GM12892 (cell line): ENCODE results near the gene ARG2.

ENCODE experiments used
- POLR2A ChIP-seq: IDR thresholded peaks from 2 replicates; pipeline ENCODE4 v1.6.1; 2011; ENCODE audit warnings: low read depth, low read length, control low read depth
- POLR2AphosphoS5 ChIP-seq: IDR thresholded peaks from 2 replicates; pipeline ENCODE4 v1.6.1; 2011; ENCODE audit warnings: low read depth, low read length, control low read depth
- TAF1 ChIP-seq: IDR thresholded peaks from 2 replicates; pipeline ENCODE4 v1.6.1; 2011; ENCODE audit warnings: low read depth, mild to moderate bottlenecking, control low read depth, low read length, borderline replicate concordance

DNA sequence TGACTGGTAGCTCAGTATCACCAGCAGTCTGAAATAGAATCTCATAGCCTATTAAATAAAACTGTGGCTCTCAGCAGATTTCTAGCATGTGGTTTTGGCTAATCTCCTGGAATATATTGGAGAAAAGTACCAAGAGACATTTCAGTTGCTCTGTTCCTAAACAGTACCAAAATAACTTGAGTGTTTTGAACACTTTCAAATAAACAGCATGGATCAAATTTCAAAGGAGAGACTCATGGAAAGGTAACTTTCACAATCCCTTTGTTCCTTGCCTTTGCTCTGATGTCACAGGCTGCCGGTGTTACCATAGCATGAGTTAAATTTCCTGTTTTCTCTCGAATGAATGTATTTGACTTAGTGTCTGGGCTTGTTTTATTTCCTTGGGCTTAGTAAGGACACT lies 3.4 kb downstream of the ARG2 start:
- no peak for TF ChIP-seq POLR2A
- TF ChIP-seq TAF1: no peak
- TF ChIP-seq POLR2AphosphoS5: no peak
